Glutamatergic neuron (in vitro differentiated cells): ENCODE measurements around the gene SH3BGR. TPM values are rescaled to one million over a fixed set of nuclear protein-coding genes. Genes with fewer than 3 reads are reported as not detected.

ENCODE experiments used
- DNase-seq: peaks from one replicate; pipeline ENCODE4 v3.0.0; 2022
- H3K27ac Mint-ChIP-seq: one replicate; pipeline ENCODE4 v1.8.0; 2020; ENCODE audit warnings: mild to moderate bottlenecking, mixed read lengths, inconsistent platforms; ENCODE audit not compliant: unreplicated experiment
- H3K27me3 Mint-ChIP-seq: one replicate; pipeline ENCODE4 v1.8.0; 2020; ENCODE audit warnings: mild to moderate bottlenecking, moderate library complexity, mixed read lengths, inconsistent platforms; ENCODE audit not compliant: unreplicated experiment
- H3K36me3 Mint-ChIP-seq: one replicate; pipeline ENCODE4 v1.8.0; 2020; ENCODE audit warnings: mild to moderate bottlenecking, mixed read lengths, inconsistent platforms; ENCODE audit not compliant: unreplicated experiment
- H3K4me1 Mint-ChIP-seq: one replicate; pipeline ENCODE4 v1.8.0; 2020; ENCODE audit warnings: mild to moderate bottlenecking, low read depth, mixed read lengths, inconsistent platforms; ENCODE audit not compliant: unreplicated experiment
- H3K4me3 Mint-ChIP-seq: one replicate; pipeline ENCODE4 v1.8.0; 2020; ENCODE audit warnings: mild to moderate bottlenecking, mixed read lengths, inconsistent platforms; ENCODE audit not compliant: unreplicated experiment
- H3K9me3 Mint-ChIP-seq: one replicate; pipeline ENCODE4 v1.8.0; 2020; ENCODE audit warnings: mild to moderate bottlenecking, moderate library complexity, mixed read lengths, inconsistent platforms; ENCODE audit not compliant: unreplicated experiment
- total RNA-seq: library from RNA; stranded (reverse); fragmentation: NEBNext Ultra II Directional; extraction: Animal tissue kit (Norgen Biotek cat#: 25700); gene quantifications from one replicate; pipeline ENCODE4 v1.2.1, GENCODE V29; 2021; ENCODE audit not compliant: unreplicated experiment
- TF ChIP-seq, protein P1 (sequence below): fragments of 200-600 bp; sonication (generic); IDR thresholded peaks from one replicate; pipeline ENCODE4 v1.5.0; 2021; ENCODE audit not compliant: partially characterized antibody, unreplicated experiment

SH3BGR gene
- total RNA-seq, 1 donor from 2014 or later: 1.5 TPM

DNA sequence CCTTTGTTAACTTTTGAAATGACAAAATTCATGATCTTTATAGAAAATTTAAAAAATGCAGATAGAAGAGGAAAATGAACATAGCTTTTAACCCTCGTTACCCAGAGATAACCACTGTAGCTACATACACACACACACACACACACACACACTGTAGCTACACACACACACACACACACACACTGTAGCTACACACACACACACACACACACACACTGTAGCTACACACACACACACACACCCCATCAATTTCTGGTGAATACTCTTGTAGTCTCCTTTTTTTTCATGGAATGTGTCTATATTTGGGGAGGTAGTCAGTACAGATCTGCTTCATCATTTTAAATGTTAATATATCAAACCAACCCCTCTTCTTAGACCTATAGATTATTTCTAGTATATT is 58.5 kb downstream of the SH3BGR start:
- H3K36me3 Mint-ChIP-seq: peaks cover 7% of the 10 kb centered on the region
- TF ChIP-seq, protein P1, sequence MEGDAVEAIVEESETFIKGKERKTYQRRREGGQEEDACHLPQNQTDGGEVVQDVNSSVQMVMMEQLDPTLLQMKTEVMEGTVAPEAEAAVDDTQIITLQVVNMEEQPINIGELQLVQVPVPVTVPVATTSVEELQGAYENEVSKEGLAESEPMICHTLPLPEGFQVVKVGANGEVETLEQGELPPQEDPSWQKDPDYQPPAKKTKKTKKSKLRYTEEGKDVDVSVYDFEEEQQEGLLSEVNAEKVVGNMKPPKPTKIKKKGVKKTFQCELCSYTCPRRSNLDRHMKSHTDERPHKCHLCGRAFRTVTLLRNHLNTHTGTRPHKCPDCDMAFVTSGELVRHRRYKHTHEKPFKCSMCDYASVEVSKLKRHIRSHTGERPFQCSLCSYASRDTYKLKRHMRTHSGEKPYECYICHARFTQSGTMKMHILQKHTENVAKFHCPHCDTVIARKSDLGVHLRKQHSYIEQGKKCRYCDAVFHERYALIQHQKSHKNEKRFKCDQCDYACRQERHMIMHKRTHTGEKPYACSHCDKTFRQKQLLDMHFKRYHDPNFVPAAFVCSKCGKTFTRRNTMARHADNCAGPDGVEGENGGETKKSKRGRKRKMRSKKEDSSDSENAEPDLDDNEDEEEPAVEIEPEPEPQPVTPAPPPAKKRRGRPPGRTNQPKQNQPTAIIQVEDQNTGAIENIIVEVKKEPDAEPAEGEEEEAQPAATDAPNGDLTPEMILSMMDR: no peak
- H3K4me1 Mint-ChIP-seq: no peaks in the 10 kb centered on the region
- H3K27me3 Mint-ChIP-seq: no peaks in the 10 kb centered on the region
- DNase-seq: no peak
- no peaks in the 10 kb centered on the region for H3K9me3 Mint-ChIP-seq
- no peak overlapping the region for H3K4me3 Mint-ChIP-seq
- H3K27ac Mint-ChIP-seq: no peak overlapping the region

DNA sequence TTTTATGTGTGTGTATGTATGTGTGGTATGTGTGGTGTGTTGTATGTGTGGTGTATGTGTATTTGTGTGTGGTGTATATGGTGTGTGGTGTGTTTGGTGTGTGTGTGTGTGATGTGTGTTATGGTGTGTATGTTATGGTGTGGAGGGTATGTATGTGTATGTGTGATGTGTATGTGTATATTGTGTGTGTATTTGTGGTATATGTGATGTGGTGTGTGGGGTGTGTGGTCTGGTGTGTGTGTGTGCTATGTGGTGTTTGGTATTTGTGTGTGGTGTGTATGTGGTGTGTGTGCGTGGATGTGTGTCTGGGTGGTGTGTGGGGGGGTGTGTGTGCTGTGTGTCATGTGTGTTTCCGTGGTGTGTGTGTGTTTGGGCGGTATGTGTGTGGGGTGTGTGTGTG is 59.3 kb downstream of the SH3BGR start:
- Mint-ChIP-seq H3K4me1 (no peaks in the 10 kb centered on the region), H3K27me3 (no peaks in the 10 kb centered on the region), H3K36me3 (peaks cover 7% of the 10 kb centered on the region), H3K4me3 (no peak overlapping the region), H3K9me3 (no peaks in the 10 kb centered on the region), H3K27ac (no peak overlapping the region)
- DNase-seq: no peak
- TF ChIP-seq, protein P1: no peak

GRCh38 chr21:39513735-39514134 is 62.0 kb downstream of the SH3BGR start:
- Mint-ChIP-seq H3K36me3 (no peaks in the 10 kb centered on the region), H3K9me3 (no peaks in the 10 kb centered on the region), H3K4me1 (no peaks in the 10 kb centered on the region), H3K27me3 (no peaks in the 10 kb centered on the region), H3K4me3 (no peak overlapping the region), H3K27ac (no peak overlapping the region)
- TF ChIP-seq, protein P1: no peak
- DNase-seq: no peak

DNA sequence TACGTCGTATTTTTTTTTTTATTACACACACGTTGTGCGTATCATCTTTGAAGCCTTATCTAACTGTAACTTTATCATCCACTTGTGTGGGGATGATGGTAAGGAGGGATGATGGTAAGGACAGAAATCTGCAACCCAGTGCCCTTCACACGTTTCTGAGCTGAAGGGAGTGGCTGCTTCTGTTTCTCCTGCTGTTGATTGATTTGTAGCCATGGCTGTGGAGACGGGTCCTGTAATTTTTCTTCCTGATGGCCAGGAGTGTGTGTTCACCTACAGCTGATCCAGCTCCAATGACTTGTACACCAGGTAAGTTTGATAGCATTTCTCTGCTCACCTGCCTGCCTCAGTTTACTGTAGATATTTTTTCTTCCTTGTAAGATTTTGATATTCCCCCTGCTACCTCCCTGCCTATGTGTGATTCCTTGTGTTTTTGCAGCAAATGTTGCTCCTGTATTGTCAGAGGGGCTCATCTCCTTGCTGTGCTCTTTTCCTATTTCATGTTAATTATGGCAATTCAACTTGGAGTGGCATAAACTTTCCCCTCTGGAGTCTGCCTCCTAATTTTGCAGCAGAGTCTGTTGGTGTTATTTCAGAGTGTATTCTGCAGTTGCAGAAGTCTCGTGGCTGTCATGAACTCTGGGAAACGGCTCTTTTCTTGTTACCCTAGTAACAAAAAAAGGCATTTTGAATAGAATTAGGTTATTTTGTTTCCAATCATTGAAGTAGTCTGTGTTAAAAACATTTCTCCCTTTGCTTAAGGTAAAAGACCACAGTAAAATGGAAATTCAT is 64.1 kb downstream of the SH3BGR start:
- no peak for DNase-seq
- H3K27me3 Mint-ChIP-seq: no peaks in the 10 kb centered on the region
- TF ChIP-seq, protein P1: no peak
- no peaks in the 10 kb centered on the region for H3K36me3 Mint-ChIP-seq
- H3K27ac Mint-ChIP-seq: no peak overlapping the region
- no peak overlapping the region for H3K4me3 Mint-ChIP-seq
- no peaks in the 10 kb centered on the region for H3K4me1 Mint-ChIP-seq
- H3K9me3 Mint-ChIP-seq: peaks cover 4% of the 10 kb centered on the region

GRCh38 chr21:39518055-39518846 is 66.5 kb downstream of the SH3BGR start:
- no peak overlapping the region for H3K4me3 Mint-ChIP-seq
- no peak overlapping the region for H3K27ac Mint-ChIP-seq
- DNase-seq: peak; percentile 72
- no peaks in the 10 kb centered on the region for H3K27me3 Mint-ChIP-seq
- no peaks in the 10 kb centered on the region for H3K4me1 Mint-ChIP-seq
- no peaks in the 10 kb centered on the region for H3K36me3 Mint-ChIP-seq
- TF ChIP-seq, protein P1: peak; percentile 93
- H3K9me3 Mint-ChIP-seq: peaks cover 4% of the 10 kb centered on the region
